ENCODE data around the gene KSR1. TPM values are rescaled to one million over a fixed set of nuclear protein-coding genes. Genes with fewer than 3 reads are reported as not detected.

The KSR1 gene
- total RNA-seq, 1 donor from 2014 or later: 60.6 TPM

DNA sequence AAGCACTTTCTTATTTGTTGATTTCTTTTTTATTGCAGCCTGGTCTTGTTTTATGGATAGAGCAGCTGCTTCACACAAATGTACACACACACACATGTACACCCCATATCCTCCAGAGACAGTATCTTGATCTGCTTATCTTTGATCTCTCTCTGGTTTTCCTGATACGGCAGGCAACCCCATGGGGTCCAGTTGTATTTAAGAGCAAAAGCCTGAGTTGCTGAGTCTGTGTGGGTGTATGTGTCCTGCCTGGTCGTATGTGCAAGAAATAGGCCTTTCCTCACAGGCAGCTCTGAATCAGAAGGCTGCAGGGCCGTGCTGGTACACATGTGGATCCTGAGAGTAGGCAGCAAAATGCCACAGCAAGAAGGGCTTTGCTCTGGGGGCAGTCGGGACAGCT, 160.2 kb downstream of the KSR1 start:
- DNase-seq (ENCODE audit: low spot score): no peak
- no peaks in the 10 kb centered on the region for H3K27me3 Mint-ChIP-seq (ENCODE audit: low read depth)
- no peak overlapping the region for H3K4me3 Mint-ChIP-seq (ENCODE audit: unreplicated experiment)
- H3K4me1 Mint-ChIP-seq (ENCODE audit: low read depth): no peaks in the 10 kb centered on the region
- TF ChIP-seq, protein P1, sequence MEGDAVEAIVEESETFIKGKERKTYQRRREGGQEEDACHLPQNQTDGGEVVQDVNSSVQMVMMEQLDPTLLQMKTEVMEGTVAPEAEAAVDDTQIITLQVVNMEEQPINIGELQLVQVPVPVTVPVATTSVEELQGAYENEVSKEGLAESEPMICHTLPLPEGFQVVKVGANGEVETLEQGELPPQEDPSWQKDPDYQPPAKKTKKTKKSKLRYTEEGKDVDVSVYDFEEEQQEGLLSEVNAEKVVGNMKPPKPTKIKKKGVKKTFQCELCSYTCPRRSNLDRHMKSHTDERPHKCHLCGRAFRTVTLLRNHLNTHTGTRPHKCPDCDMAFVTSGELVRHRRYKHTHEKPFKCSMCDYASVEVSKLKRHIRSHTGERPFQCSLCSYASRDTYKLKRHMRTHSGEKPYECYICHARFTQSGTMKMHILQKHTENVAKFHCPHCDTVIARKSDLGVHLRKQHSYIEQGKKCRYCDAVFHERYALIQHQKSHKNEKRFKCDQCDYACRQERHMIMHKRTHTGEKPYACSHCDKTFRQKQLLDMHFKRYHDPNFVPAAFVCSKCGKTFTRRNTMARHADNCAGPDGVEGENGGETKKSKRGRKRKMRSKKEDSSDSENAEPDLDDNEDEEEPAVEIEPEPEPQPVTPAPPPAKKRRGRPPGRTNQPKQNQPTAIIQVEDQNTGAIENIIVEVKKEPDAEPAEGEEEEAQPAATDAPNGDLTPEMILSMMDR (IDR thresholded peaks at IDR 0.05): no peak
- H3K36me3 Mint-ChIP-seq (ENCODE audit: low read depth): peaks cover 28% of the 10 kb centered on the region
- H3K9me3 Mint-ChIP-seq (ENCODE audit: low read depth): no peaks in the 10 kb centered on the region
- no peak overlapping the region for H3K27ac Mint-ChIP-seq (ENCODE audit: unreplicated experiment)

DNA sequence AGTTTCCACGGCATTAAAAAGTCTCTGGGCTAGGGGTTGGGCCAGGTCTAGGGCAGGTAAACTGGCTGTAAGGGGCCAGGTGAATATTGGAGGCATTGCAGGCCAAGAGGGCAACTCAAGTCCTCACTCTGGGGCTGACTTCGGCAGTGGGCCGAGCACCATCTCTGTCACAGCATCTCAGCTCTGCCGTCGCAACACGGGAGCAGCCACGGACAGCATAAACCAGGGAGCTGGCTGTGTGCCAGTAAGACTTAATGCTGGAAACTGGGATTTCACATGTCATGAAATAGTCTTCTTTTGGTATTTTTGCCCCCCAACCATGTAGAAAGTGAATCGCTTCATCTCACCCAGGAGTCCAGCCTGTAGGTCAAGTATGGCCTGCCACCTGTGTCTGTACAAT, 162.2 kb downstream of the KSR1 start:
- Mint-ChIP-seq H3K4me3 (ENCODE audit: unreplicated experiment) (no peak overlapping the region), H3K27me3 (ENCODE audit: low read depth) (no peaks in the 10 kb centered on the region), H3K36me3 (ENCODE audit: low read depth) (peaks cover 34% of the 10 kb centered on the region), H3K27ac (ENCODE audit: unreplicated experiment) (no peak overlapping the region), H3K4me1 (ENCODE audit: low read depth) (no peaks in the 10 kb centered on the region), H3K9me3 (ENCODE audit: low read depth) (no peaks in the 10 kb centered on the region)
- TF ChIP-seq, protein P1 (IDR thresholded peaks at IDR 0.05): no peak
- DNase-seq (ENCODE audit: low spot score): no peak

DNA sequence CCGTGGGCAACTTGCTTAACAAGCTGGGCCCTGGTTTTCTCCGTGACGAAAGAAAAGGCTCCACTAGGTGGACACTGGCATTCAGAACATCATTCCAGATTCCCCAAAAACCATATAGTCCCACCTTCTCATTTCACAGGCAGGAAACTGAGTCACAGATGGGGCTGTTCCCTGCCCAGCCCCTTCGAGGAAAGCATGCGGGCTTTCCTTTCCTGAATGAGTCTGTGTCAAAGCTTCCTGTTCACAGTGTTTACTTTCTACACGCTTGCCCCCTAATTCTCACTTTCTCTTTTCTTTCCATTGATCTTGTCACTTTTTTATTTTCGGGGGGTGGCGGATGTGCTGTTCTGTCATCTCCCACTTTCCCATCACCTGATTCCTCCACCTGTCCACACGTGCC, 164.5 kb downstream of the KSR1 start:
- H3K27me3 Mint-ChIP-seq (ENCODE audit: low read depth): no peaks in the 10 kb centered on the region
- H3K4me1 Mint-ChIP-seq (ENCODE audit: low read depth): no peaks in the 10 kb centered on the region
- TF ChIP-seq, protein P1 (IDR thresholded peaks at IDR 0.05): no peak
- peaks cover 39% of the 10 kb centered on the region for H3K36me3 Mint-ChIP-seq (ENCODE audit: low read depth)
- no peak overlapping the region for H3K27ac Mint-ChIP-seq (ENCODE audit: unreplicated experiment)
- DNase-seq (ENCODE audit: low spot score): no peak
- no peaks in the 10 kb centered on the region for H3K9me3 Mint-ChIP-seq (ENCODE audit: low read depth)
- H3K4me3 Mint-ChIP-seq (ENCODE audit: unreplicated experiment): no peak overlapping the region

DNA sequence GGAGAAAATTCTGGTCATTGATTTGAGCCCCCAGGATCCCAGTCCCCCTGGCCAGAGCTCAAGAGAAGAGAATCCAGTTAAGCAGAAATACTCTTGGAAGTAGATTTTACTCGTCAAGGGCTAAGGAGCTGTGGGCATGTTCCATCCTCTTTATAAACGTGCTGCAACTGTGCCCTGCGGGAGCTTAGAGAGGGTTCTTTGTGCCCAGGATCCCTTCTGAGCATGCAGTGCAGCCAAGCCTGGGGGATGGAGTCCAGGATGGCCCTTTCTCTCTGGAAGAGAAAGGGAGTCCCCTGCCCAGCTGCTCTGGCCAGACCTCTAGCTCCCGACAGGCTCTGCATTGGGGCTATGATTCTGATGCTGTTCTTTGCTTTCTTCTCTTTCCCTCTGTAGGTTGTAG, 165.3 kb downstream of the KSR1 start:
- H3K4me3 Mint-ChIP-seq (ENCODE audit: unreplicated experiment): no peak overlapping the region
- no peaks in the 10 kb centered on the region for H3K27me3 Mint-ChIP-seq (ENCODE audit: low read depth)
- no peaks in the 10 kb centered on the region for H3K4me1 Mint-ChIP-seq (ENCODE audit: low read depth)
- H3K27ac Mint-ChIP-seq (ENCODE audit: unreplicated experiment): no peak overlapping the region
- DNase-seq (ENCODE audit: low spot score): no peak
- TF ChIP-seq, protein P1 (IDR thresholded peaks at IDR 0.05): no peak
- H3K9me3 Mint-ChIP-seq (ENCODE audit: low read depth): no peaks in the 10 kb centered on the region
- peaks cover 38% of the 10 kb centered on the region for H3K36me3 Mint-ChIP-seq (ENCODE audit: low read depth)

DNA sequence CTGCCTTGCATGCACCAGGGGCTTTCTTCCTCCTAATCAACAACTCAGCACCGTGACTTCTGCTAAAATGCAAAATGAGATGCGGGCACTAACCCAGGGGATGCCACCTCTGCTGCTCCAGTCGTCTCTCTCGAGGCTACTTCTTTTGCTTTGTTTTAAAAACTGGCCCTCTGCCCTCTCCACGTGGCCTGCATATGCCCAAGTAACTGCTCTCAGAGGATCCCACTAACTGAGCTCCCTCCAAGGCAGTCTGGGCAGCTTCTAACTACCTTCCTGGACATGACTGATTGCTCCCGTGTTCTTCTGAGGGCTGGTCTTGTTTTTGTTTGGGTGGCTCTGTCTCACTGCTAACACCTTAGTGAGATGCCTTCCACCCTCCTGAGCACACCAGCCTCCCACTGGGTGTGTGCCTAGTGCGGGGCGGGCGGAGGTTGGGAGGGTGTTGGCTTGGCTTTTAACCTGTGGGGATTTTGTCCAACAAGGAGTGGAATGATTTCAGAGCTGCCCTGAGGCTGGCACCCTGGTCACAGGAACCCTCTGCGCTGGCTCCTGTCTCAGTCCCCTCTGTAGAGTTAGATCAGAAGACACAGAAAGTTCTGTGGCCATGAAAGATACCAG, 165.8 kb downstream of the KSR1 start:
- Mint-ChIP-seq H3K9me3 (ENCODE audit: low read depth) (no peaks in the 10 kb centered on the region), H3K27ac (ENCODE audit: unreplicated experiment) (no peak overlapping the region), H3K4me3 (ENCODE audit: unreplicated experiment) (no peak overlapping the region), H3K27me3 (ENCODE audit: low read depth) (no peaks in the 10 kb centered on the region), H3K36me3 (ENCODE audit: low read depth) (peaks cover 40% of the 10 kb centered on the region), H3K4me1 (ENCODE audit: low read depth) (no peaks in the 10 kb centered on the region)
- TF ChIP-seq, protein P1 (IDR thresholded peaks at IDR 0.05): no peak
- DNase-seq (ENCODE audit: low spot score): no peak
